ES-I3 (cell line): Measurements from ENCODE around the gene OR51B5.
"Not testable (repeated sequence)": the region's sequence is repeated elsewhere in the genome, so short reads cannot be mapped to it uniquely, and the experiment has no call there.

ENCODE experiments used
- H3K36me3 ChIP-seq: 2 replicates; pipeline ENCODE4 v1.6.1; 2013; ENCODE audit warnings: mild to moderate bottlenecking, low read length, control low read depth, moderate library complexity; ENCODE audit not compliant: insufficient read depth
- H3K4me1 ChIP-seq: 2 replicates; pipeline ENCODE4 v1.6.1; 2013; ENCODE audit warnings: mild to moderate bottlenecking, control low read depth, low read length; ENCODE audit not compliant: insufficient read depth
- H3K9ac ChIP-seq: 2 replicates; pipeline ENCODE4 v1.6.1; 2013; ENCODE audit warnings: low read depth, mild to moderate bottlenecking, low read length, moderate library complexity
- H3K9me3 ChIP-seq: 2 replicates; pipeline ENCODE4 v1.6.1; 2013; ENCODE audit warnings: mild to moderate bottlenecking, low read length, moderate library complexity; ENCODE audit not compliant: control insufficient read depth, insufficient read depth

The OR51B5 gene

DNA sequence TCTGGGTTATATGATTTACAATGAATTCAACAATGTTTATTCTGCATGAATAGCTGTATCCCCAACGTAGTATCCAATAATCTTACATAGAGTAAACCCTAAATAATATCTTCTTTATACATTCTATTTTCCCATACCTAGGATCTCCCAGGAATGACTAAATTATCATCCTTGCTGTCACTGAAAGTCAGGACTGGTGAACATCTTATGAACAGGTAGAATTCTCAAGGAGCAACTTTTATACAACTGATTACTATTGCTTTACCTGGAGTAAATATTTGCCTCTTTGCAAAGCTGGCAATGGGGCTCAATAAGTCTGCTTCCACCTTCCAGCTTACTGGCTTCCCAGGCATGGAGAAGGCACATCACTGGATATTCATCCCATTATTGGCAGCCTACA, 7.9 kb upstream of the OR51B5 start, which contains the start of gene OR51B6:
OR51B6 (plus strand) TSS at position 301 of the 400 bp plus-strand sequence; CDS start at position 301, 0 bp downstream.
- Histone ChIP-seq H3K9me3 (no peaks in the 10 kb centered on the region; the same call in 1 of the 2 replicates), H3K9ac (no peak within 1 kb of the TSS), H3K36me3 (no peaks in the 10 kb centered on the region), H3K4me1 (peaks cover 4% of the 10 kb centered on the region; the same call in 1 of the 2 replicates)

DNA sequence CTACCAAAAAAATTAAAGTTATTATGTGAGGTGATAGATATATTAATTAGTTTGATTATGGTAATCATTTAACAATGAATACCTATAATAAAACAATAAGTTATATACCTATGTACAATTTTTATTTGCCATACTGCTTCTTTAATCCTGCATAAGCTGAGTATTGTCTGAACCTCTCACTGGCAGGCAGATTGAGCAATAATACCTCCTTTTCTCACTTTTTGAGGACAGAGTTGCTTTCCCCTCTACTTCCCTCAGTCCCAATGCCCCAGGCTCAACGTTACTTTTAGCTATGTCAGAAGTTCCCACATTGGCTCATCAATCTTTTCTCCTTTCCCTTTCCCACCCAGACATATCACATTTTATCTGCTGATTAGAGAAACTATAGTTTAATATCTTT, 6.2 kb upstream of the OR51B5 start:
- no peaks in the 10 kb centered on the region; the same call in 1 of the 2 replicates for H3K9me3 ChIP-seq
- H3K36me3 ChIP-seq, result no peaks in the 10 kb centered on the region
- peaks cover 4% of the 10 kb centered on the region; the same call in 1 of the 2 replicates for H3K4me1 ChIP-seq
- H3K9ac ChIP-seq, result no peak overlapping the region

DNA sequence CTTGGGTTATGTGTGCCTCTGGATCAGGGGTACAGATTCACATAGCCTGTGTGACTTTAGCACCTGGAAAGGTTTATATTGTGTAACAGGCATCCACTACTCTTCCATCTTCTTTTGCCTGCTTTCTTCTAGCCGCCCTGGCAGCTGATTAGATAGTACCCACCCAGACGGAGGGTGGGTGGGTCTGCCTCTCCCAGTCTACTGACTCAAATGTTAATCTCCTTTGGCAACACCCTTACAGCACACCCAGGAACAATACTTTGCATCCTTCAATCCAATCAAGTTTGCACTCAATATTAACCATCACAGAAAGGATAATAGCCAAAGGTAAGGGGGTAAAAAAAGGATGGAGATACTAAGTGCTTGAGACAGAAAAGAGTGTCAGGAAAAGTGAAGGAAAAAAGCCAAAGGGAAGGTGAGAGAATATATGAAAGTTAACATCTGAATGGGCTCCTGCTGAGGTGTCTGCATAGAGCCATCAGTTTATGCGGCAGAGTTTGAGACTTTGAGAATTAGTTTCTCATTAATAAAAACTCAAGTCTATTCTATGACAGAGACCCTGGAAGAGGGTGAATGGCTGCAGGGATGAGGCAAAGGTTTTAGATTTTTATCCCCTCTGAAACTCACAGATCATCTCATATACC, 5.3 kb upstream of the OR51B5 start:
- Histone ChIP-seq H3K4me1 (peaks cover 4% of the 10 kb centered on the region; the same call in 1 of the 2 replicates), H3K36me3 (no peaks in the 10 kb centered on the region), H3K9ac (no peak overlapping the region), H3K9me3 (no peaks in the 10 kb centered on the region; the same call in 1 of the 2 replicates)

DNA sequence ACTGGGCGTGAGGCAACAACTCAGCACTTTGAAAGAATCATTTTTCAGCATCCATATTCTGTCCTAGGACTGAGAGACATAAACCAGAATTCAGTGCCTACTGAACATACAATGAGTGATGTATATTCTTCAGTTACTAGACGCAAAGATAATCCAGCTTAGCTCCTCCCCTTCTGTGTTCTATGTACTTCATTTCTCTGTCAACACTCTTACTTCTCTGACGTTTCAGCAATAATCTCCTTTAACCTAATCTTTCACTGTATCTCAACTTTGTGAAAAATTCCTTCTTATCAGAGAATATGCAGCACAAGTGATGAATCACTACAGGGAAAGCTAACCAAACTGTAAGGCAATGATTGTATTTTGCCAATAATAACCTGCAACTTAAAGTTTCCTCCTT, 2.5 kb upstream of the OR51B5 start:
- Histone ChIP-seq H3K36me3 (no peaks in the 10 kb centered on the region), H3K9me3 (no peaks in the 10 kb centered on the region; the same call in 1 of the 2 replicates), H3K9ac (no peak overlapping the region), H3K4me1 (peaks cover 4% of the 10 kb centered on the region; the same call in 1 of the 2 replicates)

DNA sequence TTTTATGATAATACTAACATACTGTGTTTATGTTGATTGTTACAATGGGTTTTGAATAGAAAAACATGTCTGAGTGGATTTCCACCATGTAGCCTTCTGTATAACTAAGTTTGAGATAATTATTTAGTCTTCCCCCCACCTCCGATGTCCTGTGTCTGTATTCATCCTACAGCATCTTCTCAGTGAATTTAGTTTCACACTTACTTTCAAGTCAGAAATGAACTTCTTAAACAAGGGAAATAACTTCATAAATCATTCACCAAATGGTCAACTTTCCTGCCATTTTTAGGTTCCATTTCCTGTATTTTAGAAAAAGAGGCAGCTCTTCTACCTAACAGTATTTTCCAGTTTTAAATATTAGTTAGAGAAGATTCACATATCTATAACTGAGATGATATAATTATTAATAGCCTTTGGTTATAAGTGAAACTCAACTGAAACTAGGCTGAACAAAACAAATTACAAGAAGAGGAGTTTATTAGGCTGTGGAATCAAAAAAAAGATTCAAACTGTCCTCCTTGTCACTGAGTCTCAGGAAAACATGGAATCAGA, 3.5 kb downstream of the OR51B5 start:
- no peaks in the 10 kb centered on the region for H3K4me1 ChIP-seq
- no peaks in the 10 kb centered on the region for H3K36me3 ChIP-seq
- H3K9ac ChIP-seq, result no peak overlapping the region
- no peaks in the 10 kb centered on the region for H3K9me3 ChIP-seq

DNA sequence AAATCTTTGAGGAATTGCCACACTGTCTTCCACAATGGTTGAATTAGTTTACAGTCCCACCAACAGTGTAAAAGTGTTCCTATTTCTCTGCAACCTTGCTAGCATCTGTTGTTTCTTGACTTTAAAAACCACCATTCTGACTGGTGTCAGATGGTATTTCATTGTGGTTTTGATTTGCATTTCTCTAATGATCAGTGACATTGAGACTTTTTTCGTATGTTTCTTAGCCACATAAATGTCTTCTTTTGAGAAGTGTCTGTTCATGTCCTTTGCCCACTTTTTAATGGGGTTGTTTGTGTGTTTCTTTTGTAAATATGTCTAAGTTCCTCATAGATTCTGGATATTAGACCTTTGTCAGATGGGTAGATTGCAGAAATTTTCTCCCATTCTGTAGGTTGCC, 6.1 kb downstream of the OR51B5 start:
- H3K9ac ChIP-seq, H3K9me3 ChIP-seq, H3K4me1 ChIP-seq, H3K36me3 ChIP-seq: not testable (repeated sequence)

DNA sequence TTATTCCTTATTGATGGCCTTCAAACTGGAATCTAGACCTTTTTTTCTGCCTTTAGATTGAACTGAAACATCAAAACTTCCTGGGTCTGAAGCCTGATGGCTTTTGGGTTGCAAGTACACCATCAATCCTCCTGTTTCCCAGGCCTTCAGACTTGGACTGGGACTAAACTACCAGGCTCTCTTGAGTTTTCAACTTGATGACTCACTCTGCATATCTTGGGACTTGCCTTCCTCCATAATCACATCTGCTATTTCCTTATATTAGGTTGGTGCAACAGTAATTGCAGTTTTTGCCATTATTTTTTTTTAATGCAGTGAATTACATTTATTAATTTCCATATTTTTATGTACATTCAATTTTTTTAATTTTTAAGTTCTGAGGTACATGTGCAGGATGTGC, 7.0 kb downstream of the OR51B5 start:
- no peaks in the 10 kb centered on the region for H3K9me3 ChIP-seq
- no peaks in the 10 kb centered on the region for H3K4me1 ChIP-seq
- H3K36me3 ChIP-seq, result no peaks in the 10 kb centered on the region
- no peak overlapping the region for H3K9ac ChIP-seq

DNA sequence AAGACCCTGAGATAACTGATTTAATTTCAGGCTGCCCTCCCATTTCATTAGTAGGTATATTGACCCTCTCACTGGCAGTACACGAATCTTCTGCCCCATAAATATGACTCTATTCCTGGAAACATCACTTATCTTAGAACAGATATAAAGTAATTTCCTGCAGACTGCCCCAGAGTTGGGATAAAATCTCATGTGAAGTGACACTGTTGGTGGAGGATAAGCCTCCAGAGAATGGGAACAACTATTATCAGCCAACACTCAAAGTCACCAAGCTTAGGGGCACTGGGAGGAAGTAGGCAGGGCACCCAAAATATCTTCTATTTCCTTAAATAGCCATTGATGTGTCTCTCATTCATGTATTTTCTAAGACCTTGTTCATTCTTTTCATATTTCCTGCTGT, 8.2 kb downstream of the OR51B5 start:
- Histone ChIP-seq H3K36me3 (no peaks in the 10 kb centered on the region), H3K9me3 (no peaks in the 10 kb centered on the region), H3K4me1 (no peaks in the 10 kb centered on the region), H3K9ac (no peak overlapping the region)

DNA sequence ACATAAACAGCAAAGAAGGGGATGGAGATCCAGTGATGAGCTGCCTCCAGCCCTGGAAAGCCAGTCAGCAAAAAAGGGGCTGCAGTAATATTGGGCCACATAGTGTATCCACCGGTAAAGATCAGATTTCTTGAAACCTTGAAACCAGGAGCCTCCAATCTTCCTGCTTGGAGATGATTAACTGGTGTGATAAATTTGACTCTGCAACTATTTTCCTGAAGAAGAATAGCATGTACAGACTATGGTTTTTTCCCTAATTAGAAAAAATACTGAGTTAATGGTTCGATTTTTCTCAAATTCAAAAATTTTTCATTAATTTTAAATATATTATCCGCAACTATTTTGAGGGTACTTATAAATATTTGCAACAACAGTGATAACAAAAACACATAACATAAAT, 19.1 kb downstream of the OR51B5 start, which contains the start of gene OR51B2:
OR51B2 (minus strand) TSS at position 101 of the 400 bp plus-strand sequence; CDS start at position 101, 0 bp downstream.
- Histone ChIP-seq H3K4me1 (no peaks in the 10 kb centered on the region), H3K9me3 (no peaks in the 10 kb centered on the region), H3K36me3 (no peaks in the 10 kb centered on the region), H3K9ac (no peak within 1 kb of the TSS)

DNA sequence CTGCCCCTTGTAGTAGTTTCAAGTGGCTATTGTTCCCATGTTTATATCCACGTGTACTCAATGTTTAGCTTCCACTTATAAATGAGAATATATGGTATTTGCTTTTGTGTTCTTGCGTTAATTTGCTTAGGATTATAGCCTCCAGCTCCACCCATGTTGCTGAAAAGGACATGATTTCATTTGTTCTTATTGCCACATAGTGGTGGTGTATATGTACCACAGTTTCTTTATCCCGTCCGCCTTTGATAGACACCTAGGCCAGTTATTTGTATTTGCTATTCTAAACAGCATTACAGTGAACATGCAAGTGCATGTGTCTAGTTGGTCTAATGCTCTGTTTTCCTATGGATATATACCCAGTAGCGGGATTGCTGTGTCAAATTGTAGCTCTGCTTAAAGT, 26.0 kb downstream of the OR51B5 start:
- Histone ChIP-seq H3K4me1 (no peaks in the 10 kb centered on the region), H3K9me3 (no peaks in the 10 kb centered on the region), H3K36me3 (no peaks in the 10 kb centered on the region), H3K9ac (no peak overlapping the region)

DNA sequence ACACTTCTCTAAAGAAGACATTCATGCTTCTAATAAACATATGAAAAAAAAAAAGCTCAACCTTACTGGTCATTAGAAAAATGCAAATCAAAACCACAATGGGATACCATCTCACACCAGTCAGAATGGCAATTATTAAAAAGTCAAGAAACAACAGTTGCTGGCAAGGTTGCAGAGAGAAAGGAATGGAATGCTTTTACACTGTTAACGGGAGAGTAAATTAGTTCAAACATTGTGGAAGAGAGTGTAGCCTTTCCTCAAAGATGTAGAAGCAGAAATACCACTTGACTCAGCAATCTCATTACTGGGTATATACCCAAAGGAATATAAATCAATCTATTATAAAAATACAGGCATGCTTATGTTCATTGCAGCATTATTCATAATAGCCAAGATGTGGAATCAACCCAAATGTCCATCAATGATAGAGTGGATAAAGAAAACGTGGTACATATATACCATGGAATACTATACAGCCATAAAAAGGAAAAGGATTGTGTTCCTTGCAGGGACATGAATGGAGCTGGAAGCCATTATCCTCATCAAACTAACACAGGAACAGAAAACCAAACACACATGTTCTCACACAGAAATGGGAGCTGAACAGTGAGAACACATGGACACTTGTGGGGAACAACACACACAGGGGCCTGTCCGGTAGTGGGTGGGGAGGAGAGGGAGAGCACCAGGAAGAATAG, 29.8 kb downstream of the OR51B5 start:
- not testable (repeated sequence) for H3K4me1 ChIP-seq, H3K9me3 ChIP-seq, H3K9ac ChIP-seq, H3K36me3 ChIP-seq

DNA sequence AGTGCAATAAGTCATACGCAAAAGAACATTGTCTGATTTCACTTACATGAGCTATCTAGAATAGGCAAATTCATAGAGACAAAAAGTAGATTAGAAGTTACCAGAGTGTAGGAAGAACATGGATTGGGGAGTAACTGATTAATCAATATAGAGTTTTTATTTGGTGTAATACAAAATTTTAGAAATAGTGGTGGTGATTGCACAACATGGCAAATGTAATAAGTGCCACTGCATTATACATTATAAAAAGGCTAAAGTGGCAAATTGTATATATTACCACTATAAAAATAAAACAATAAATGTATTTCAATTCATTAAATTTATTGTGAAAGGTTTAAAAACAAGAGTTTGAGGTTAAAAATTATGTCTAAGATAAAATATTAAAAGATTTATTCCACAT, 32.9 kb downstream of the OR51B5 start:
- Histone ChIP-seq H3K4me1 (no peaks in the 10 kb centered on the region), H3K36me3 (no peaks in the 10 kb centered on the region)

DNA sequence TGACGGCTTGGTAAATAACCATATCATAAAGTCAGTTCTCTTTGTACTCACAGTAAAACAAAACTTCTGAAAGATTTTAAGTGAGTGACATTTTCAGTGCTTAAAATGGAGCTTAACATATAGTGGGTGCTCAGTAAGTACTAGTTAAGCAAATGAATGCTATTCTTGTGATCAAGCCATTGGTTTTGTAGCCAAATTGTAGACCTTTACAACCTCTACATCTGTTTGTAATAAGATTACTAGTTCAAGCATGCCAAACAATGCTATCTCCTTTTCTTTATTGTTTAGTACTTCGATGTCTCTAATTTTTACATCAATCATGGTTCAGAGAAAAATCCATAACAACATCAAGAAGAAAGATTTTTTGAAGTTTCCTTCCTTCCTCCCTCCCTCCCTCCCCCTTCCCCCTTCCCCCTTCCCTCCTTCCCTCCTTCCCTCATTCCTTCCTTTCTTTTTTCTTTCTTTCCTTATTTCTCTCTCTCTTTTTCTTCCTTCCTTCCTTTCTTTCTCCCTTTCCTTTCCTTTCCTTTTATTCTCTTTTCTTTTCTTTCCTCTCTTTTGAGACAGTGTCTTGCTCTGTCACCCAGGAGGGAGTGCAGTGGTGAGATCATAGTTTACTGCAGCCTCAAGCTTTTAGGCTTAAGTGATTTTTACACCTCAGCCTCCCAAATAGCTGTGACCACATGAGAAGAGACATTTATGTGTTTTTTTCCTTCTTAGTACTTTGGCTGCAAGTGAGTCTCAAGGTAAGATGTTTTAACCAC, 35.9 kb downstream of the OR51B5 start:
- Histone ChIP-seq H3K4me1 (no peaks in the 10 kb centered on the region), H3K9me3 (no peaks in the 10 kb centered on the region), H3K9ac (no peak overlapping the region), H3K36me3 (no peaks in the 10 kb centered on the region)

More for the DNA sequence above, 32.9 kb downstream of the OR51B5 start:
- Histone ChIP-seq H3K9ac (no peak overlapping the region), H3K9me3 (no peaks in the 10 kb centered on the region)

DNA sequence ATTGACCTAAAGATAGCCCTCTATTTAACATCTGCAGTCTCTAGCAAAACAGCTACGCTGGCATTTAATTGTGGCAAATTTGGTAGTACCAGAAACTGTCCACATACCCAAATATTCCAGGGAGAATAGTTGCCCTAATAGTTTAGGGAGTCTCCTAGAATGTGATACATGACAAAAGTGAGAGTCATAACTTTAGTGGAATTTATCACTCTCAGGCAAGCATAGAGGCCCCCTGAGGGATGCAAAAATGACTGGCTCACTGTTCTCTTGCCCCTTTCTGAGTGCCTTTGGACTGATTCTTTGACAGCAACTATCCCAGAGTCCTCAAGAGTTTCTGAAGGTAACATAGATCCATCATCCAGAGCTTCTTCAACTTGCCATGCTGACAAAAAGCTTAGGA, 39.3 kb downstream of the OR51B5 start:
- Histone ChIP-seq H3K36me3 (no peaks in the 10 kb centered on the region), H3K9ac (no peak overlapping the region), H3K4me1 (no peaks in the 10 kb centered on the region), H3K9me3 (no peaks in the 10 kb centered on the region)
